HL-60 (cell line): ENCODE measurements around the gene MIDN.

ENCODE experiments used
- GABPA ChIP-seq: IDR thresholded peaks from 2 replicates; pipeline ENCODE4 v1.6.1; 2012; ENCODE audit warnings: low read depth
- POLR2AphosphoS5 ChIP-seq: IDR thresholded peaks from 2 replicates; pipeline ENCODE4 v1.6.1; 2012; ENCODE audit warnings: low read depth
- REST ChIP-seq: IDR thresholded peaks from 2 replicates; pipeline ENCODE4 v1.6.1; 2012; ENCODE audit warnings: low read depth; ENCODE audit not compliant: insufficient replicate concordance
- SPI1 ChIP-seq: IDR thresholded peaks from 2 replicates; pipeline ENCODE4 v1.6.1; 2012; ENCODE audit warnings: low read depth, mild to moderate bottlenecking, borderline replicate concordance
- TF ChIP-seq, protein P1 (sequence below): IDR thresholded peaks from one replicate; pipeline ENCODE4 v1.5.1; 2011; ENCODE audit warnings: low read length, control low read depth, inconsistent platforms; ENCODE audit not compliant: insufficient read depth

GRCh38 chr19:1266129-1266915 is 17.9 kb downstream of the MIDN start:
- TF ChIP-seq GABPA (no peak), REST (no peak), POLR2AphosphoS5 (0 out of 2 replicates have a peak, but pooled peaks have one; percentile 13), SPI1 (no peak)
- TF ChIP-seq, protein P1, sequence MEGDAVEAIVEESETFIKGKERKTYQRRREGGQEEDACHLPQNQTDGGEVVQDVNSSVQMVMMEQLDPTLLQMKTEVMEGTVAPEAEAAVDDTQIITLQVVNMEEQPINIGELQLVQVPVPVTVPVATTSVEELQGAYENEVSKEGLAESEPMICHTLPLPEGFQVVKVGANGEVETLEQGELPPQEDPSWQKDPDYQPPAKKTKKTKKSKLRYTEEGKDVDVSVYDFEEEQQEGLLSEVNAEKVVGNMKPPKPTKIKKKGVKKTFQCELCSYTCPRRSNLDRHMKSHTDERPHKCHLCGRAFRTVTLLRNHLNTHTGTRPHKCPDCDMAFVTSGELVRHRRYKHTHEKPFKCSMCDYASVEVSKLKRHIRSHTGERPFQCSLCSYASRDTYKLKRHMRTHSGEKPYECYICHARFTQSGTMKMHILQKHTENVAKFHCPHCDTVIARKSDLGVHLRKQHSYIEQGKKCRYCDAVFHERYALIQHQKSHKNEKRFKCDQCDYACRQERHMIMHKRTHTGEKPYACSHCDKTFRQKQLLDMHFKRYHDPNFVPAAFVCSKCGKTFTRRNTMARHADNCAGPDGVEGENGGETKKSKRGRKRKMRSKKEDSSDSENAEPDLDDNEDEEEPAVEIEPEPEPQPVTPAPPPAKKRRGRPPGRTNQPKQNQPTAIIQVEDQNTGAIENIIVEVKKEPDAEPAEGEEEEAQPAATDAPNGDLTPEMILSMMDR: no peak
